ENCODE data around the gene TBC1D10A.

GRCh38 chr22:30304495-30305244 is 22.1 kb downstream of the TBC1D10A start:
- TF ChIP-seq CTCF (optimal IDR thresholded peaks at IDR 0.05 in 1 of 3, IDR thresholded peaks at IDR 0.05 in 1 of 3, conservative IDR thresholded peaks at IDR 0.05 in 1 of 3; ENCODE audit: extremely low read depth in 1 of 3, insufficient read depth in 2 of 3, low read length in 3 of 3) (no peak), EZH2 (IDR thresholded peaks at IDR 0.05; ENCODE audit: low read length) (no peak)

Measured in keratinocyte (primary cell).